NCI-H1105 treated with DMSO at 0.1 percent for 48 hours (cell line): ENCODE data around the gene FARP1.

Source experiments
- DNase-seq: peaks from one replicate; lab custom pipeline; 2025; lab: John Stamatoyannopoulos, UW

Gene FARP1

GRCh38 chr13:98284679-98285078, 141.8 kb downstream of the FARP1 start:
- peak; percentile 60 for DNase-seq

DNA sequence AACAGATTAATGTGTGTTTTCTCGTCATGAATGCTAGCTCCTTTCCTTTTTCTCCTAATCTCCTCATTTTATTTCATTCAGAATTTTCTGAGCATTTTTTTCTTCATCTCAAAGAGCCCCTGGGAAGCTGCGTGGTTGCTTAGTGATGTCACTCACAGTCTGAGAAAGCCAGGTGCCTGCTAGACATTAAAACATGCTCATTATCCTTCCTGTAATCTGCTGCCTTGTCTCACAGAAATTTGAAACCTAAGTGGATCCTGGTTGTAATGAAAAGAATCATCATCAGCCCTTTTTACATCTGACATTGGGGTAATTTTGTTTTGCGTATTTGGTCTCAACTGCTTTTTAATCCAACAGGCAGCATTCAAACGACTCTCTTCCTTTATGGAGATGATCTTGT, 142.4 kb downstream of the FARP1 start:
- DNase-seq, result peak; percentile 91

DNA sequence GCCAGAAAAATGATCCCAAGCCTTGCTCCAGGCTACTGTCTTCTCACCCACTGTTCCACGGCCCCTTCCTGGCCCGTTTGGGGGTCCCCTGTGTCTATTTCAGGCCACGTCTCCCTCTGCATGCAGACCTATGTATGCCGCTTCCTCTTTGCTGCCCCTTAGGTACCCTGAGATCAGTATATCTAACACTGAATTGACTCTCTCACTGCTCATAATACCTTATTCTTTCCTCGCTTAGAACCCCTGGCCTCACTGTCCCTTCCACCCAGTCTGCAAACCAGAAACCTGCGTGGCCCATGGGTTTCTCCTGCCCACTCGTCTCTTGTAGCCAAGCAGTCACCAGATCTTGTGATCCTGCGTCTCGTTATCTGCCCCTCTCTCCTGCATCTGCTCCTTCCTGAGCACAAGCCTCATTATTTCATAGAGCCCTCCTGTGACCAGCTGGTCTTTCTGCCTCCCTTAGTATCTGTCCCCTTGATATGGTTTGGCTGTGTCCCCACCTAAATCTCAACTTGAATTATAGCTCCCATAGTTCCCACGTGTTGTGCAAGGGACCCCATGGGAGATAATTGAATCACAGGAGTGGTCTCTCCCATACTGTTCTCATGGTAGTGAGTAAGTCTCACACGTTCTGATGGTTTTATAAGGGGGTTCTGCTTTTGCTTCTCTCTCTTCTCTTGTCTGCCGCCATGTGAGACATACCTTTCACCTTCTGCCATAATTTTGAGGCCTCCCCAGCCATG, 143.1 kb downstream of the FARP1 start:
- DNase-seq, result peak; percentile 49

DNA sequence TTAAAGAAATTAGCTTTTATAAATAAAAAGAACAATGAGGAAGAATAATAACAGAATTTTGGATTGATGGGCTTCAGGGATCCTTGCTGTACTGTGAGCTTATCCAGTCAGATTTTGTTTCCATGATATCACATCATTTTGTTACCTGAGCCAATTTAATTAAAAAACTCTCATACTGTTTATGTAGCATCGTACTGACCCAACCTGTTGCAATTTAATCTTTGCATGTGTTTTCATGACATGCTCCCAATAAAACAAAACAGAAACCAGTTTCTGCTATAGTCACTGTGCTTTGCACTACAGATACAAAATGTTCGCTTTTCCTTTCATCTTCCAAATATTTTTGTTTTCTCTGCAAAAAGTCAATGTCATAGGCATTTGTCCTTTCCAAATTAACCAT, 143.9 kb downstream of the FARP1 start:
- no peak for DNase-seq

- no peak for DNase-seq
Observed at GRCh38 chr13:98288211-98288610, 145.3 kb downstream of the FARP1 start.

- DNase-seq, result no peak
Observed at GRCh38 chr13:98289339-98289945, 146.5 kb downstream of the FARP1 start.

DNA sequence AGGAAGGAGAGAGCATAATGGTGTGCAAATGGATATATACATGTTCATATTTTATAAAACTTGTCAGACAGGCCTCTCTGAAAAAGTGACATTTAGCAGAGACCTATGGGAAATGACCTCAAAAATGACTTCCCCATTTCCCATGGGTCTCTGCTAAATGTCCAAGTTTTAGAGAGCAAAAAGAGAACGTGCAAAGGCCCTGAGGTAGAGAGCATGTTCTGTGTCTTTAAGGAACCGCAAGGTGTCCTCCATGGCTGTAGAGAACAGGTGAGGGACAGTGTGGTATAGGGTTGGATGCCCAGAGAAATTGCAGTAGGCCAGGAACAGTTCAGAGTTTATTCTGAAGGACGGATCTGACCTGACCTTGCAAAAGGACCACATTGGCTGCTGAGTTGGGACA, 147.4 kb downstream of the FARP1 start:
- DNase-seq, result no peak

DNA sequence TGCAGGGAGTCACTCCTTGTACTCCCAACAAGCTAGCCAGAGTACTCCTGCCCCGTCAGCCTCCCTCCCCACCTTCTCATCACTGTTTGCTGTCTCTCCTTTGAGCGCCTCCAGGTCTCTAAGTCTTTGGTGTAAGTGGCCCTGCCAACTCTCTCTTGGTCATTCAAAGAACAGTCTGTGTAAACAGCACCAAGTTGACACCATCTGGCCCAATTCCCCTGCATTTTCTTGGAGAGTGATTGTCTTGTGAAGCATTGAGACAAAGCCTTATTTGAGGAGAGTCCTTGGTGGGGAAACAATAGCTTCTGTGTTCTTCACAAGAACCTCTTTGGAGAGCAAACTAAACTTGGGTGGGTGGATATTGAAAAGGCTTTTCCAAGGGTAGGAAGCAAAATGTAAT, 148.8 kb downstream of the FARP1 start:
- no peak for DNase-seq

DNA sequence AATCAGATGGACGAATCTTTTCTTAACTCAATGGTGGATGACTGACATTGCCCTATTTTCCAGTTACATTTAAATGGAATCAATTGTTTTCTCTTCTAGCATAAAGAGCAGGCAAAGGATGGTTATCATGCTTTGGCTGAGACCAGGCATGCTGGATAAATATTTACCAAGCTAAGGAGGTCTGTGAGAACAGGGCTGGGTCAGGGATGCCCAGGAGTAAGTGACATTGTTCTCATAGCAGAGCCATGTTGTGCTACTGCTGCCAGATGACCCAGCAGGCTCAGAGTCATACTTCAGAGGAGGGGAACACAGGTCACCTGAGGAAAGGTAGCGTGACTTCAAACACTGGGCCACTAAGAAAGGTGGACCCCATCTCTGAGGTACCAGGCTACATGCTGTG, 150.2 kb downstream of the FARP1 start:
- DNase-seq, result no peak

DNA sequence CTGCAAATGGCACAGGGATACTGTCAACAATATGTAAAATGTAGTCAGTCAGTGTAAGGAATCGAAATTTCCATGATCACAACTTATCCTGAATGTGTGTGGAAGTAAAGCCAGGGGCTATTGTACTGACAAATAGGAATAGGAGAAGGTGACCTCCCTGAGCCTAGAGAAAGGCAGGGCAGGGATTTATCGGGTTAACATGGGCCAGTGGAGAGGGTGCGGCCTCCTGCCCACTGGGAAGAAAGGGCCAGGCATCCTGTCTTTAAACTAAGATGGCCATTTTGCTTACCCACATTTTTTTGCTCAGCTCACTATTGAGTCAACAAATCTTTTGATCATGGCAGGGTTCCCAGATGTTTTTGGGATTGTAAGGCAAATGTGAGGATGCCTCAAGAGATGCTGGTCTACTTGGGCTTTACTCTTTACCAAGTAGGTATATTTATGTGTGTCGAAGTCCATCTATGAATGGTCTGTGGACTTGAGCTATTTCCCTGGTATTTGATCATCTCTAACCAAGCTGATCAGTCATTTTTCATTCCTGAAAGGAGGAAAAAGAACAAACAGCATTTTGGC, 150.8 kb downstream of the FARP1 start:
- no peak for DNase-seq

- no peak for DNase-seq
Observed at GRCh38 chr13:98295371-98295770, 152.5 kb downstream of the FARP1 start.

DNA sequence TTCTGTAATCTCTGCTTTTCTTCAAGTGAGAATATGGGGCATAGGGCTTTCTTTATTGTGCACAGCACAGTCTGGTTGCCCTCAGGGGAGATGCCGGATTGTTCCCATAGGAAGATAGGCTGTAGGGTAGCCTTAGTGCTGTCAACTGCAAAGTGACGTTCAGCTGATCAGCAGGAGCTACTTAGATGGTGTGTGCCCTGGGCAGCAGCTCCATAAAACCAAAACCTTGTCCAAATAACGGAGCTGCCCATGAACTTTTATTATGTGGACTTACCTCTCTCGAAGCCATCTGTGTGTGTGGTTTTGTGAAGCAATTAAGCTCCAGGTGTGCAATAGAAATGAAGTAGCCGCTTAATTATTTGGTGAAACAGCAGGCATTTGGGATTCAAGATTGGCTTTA, 154.2 kb downstream of the FARP1 start:
- peak; percentile 40 for DNase-seq

DNA sequence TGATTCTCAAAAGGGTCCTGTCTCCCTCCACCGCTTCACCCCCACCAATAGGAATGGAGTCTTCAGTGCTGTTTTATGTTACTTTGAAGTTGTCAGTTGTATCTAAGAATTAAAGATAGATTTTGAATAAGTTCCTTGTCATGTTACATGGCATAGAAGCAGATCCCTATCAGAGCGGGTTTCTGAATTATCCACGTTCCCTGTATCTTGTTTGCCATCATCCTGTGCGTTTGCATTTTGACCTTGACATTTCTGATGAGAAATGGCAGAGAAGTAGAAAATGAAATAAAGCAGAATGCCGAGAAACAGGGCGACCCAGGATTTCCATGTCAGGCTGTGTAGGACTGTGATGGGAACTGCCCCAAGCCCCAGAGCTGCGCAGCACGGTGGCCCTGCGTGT, 154.9 kb downstream of the FARP1 start:
- no peak for DNase-seq

GRCh38 chr13:98298599-98298998, 155.7 kb downstream of the FARP1 start:
- no peak for DNase-seq

DNA sequence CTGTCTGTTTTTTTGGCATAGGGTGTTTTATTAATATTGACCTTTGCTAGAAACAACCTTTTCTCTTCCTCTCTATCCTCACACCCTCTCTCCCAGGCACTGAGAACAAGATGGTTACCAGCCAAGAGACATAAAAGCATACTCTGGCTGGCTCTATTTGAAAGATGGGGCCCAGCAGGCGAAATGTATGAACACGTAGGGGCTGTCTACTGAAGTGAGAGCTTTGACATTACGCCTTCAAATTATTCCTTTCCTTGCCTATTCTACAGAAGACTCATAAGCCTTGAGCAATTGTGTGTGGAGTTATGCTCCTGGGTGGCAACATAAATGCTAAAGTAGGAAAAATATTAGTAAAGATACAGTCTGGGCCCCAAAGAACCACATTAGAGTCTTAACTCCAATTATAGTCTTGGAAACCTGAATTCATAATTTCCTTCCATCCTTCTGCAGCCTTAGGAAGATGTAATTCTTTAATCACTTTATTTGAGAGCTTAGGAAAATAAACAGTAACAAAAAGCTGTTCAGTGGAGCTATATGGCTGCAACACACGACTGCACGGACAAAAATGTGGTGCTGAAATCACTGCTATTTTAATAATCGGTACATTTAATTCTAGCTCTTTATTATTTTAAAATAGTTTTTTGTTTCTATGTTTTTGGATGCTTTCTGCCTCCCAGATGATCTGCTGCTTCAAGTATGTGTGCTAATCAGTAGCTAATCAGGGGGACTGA, 156.5 kb downstream of the FARP1 start:
- no peak for DNase-seq

DNA sequence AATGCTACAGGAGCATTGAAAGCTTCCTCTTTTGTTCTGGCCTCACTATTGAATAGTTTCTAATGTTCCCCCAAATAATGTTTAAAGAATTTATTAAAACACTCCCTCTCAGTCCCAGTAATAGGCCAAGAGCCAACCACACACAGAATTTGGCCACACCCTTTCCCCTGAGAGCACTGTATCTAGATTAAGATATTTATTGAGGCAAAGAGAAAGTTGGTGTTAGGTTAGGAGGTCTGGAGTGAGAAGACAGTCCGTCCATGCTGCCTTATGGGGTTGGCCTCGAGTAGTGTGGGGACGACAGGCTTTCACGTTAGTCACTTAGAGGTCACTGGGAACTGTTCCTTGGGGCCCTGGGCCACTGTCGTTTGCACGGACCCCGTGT, 157.1 kb downstream of the FARP1 start:
- DNase-seq, result no peak

GRCh38 chr13:98300956-98301641, 158.2 kb downstream of the FARP1 start:
- DNase-seq, result no peak

DNA sequence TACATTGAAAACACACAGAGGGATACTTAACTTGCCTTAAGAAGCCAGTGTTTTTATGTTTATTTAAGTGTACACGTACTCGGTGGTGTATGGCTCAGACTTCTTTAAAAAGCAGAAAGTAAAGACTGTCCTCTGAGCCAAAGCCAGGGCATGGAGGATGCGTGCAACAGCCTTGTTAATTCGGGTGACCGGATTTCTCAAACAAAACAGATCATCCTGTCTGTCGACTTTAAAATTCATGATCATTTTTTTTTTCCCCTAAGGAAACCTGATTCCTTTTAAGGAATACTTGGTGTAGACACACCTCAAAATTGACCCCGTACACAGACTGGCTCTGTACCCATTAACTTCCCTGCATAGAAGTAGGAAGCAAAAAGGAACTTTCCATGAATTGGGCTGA, 158.8 kb downstream of the FARP1 start:
- DNase-seq, result no peak

DNA sequence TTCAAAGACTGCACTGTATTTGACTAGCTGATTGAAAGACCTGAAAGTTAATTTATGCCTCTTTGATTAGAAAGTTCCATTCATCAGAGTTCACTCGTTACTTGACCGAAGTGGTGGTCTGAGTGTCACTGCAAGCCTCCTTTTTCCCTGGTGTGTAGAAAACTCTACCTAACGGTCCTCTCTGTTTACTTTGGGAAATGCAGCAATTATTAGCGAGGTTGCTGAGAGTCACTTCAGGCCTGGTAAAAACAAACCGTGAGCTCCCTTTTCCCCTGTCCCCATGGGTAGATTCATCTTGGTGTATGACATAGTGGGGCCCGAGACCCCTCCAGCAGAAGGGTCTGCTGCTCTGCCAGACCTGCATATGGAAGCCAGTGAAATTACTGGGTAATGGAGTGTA, 161.0 kb downstream of the FARP1 start:
- no peak for DNase-seq

DNA sequence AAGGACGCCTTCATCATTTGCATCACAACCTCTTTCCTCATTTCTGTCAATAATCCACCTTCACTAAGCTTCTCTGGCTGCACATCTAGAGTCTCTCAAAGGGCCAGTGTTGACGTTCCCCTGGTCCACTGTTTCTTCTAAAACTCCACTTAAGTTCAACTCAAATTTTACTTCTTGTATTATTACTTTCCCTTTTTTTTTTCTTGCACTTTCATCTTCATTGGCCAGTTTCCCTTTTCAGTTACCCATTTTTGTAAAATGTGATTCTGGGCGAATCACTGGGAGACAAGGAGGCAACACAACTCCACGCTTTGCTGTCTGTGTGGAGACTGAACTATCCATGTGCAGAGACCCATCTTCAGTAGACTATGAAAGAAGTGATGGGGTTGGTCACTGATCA, 162.8 kb downstream of the FARP1 start:
- DNase-seq, result no peak

DNA sequence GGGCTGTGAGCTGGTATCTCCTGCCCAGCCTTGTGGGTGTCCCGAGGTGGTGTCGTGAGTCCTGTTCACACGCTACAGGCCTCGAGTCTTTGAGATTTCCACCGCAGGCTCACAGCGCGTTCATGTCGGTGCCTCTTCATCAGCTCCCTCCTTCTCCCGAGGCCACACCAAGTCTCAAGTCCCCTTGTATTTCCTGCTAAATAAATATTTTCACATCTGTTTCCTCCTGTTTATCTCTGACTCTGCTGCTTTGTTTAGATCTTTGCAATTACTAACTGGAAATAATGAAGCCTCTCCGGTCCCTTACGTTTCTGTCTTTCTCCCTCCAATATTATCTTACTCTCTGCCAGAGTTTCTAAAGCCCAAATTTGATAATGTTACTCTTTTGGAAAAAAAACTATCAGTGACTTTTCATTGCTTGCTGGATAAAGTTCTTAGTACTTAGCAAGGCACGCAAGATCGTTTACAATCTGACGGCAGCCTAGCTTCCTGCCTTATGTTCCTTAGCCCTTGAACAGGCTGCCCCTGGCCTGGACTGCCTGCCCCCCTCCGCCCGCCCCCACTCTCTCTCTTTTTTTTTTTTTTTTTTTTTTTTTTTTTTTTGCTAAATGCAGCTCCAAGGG, 164.7 kb downstream of the FARP1 start:
- DNase-seq, result no peak
